T-helper 17 cell (primary cell): ENCODE measurements around the gene MBNL2. TPM values are rescaled to one million over a fixed set of nuclear protein-coding genes. Genes with fewer than 3 reads are reported as not detected.

Experiments
- ATAC-seq: fragments of 150-1000 bp; cut with Tn5 transposase; 2 replicates; pipeline ENCODE4 v1.10.0; 2021; ENCODE audit warnings: mild to moderate bottlenecking, moderate library complexity
- DNase-seq, 3 donors: peaks; one replicate each; pipeline versions ENCODE4 v3.0.0 to v3.0.0-alpha.2; 2020 to 2021
- H3K9me3 ChIP-seq: one replicate; pipeline ENCODE4 v1.7.0; 2013; ENCODE audit warnings: low read length, mild to moderate bottlenecking; ENCODE audit not compliant: control insufficient read depth, poor library complexity, severe bottlenecking
- H3K27ac Mint-ChIP-seq: one replicate; pipeline ENCODE4 v1.8.0; 2022; ENCODE audit warnings: mild to moderate bottlenecking, moderate library complexity, mixed read lengths
- H3K27me3 Mint-ChIP-seq: one replicate; pipeline ENCODE4 v1.8.0; 2022; ENCODE audit warnings: mixed read lengths
- H3K36me3 Mint-ChIP-seq: one replicate; pipeline ENCODE4 v1.8.0; 2022; ENCODE audit warnings: low read depth, mixed read lengths
- H3K4me1 Mint-ChIP-seq: one replicate; pipeline ENCODE4 v1.8.0; 2022; ENCODE audit warnings: mild to moderate bottlenecking, mixed read lengths
- H3K4me3 Mint-ChIP-seq: one replicate; pipeline ENCODE4 v1.8.0; 2022; ENCODE audit warnings: mild to moderate bottlenecking, moderate library complexity, mixed read lengths
- total RNA-seq, 4 donors: library from RNA in 2 of 4; stranded (reverse) in 2 of 4; gene quantifications; one replicate each; pipeline ENCODE4 v1.2.3 and lab custom pipeline; 2022 to 2026

The MBNL2 gene
- total RNA-seq, 2 donors from 2014 or later, result 36.1 to 40.2 TPM

- H3K9me3 ChIP-seq, result no peaks in the 10 kb centered on the region
- H3K4me3 Mint-ChIP-seq, result no peak overlapping the region
- DNase-seq (no peak), ATAC-seq (no peak)
- peaks cover 7% of the 10 kb centered on the region for H3K36me3 Mint-ChIP-seq
- peaks cover 26% of the 10 kb centered on the region for H3K4me1 Mint-ChIP-seq
- no peaks in the 10 kb centered on the region for H3K27me3 Mint-ChIP-seq
- no peak overlapping the region for H3K27ac Mint-ChIP-seq
Measured at GRCh38 chr13:97298816-97299215, 76.7 kb downstream of the MBNL2 start.

- H3K4me1 Mint-ChIP-seq, result peaks cover 14% of the 10 kb centered on the region
- no peaks in the 10 kb centered on the region for H3K27me3 Mint-ChIP-seq
- peaks cover 4% of the 10 kb centered on the region for H3K36me3 Mint-ChIP-seq
- ATAC-seq (no peak), DNase-seq (no peak)
- H3K27ac Mint-ChIP-seq, result no peak overlapping the region
- H3K9me3 ChIP-seq, result no peaks in the 10 kb centered on the region
- no peak overlapping the region for H3K4me3 Mint-ChIP-seq
Measured at GRCh38 chr13:97300871-97301270, 78.7 kb downstream of the MBNL2 start.

- no peak overlapping the region for H3K27ac Mint-ChIP-seq
- H3K4me1 Mint-ChIP-seq, result peaks cover 16% of the 10 kb centered on the region
- H3K36me3 Mint-ChIP-seq, result peaks cover 8% of the 10 kb centered on the region
- no peak for ATAC-seq
- H3K27me3 Mint-ChIP-seq, result no peaks in the 10 kb centered on the region
- no peak overlapping the region for H3K4me3 Mint-ChIP-seq
- no peaks in the 10 kb centered on the region for H3K9me3 ChIP-seq
- DNase-seq, result no peak
Measured at GRCh38 chr13:97301382-97302095, 79.4 kb downstream of the MBNL2 start.

- H3K4me3 Mint-ChIP-seq, result no peak overlapping the region
Measured at GRCh38 chr13:97302611-97303010, 80.5 kb downstream of the MBNL2 start.

GRCh38 chr13:97306106-97306505 is 84.0 kb downstream of the MBNL2 start:
- Mint-ChIP-seq H3K27ac (no peak overlapping the region), H3K36me3 (peaks cover 3% of the 10 kb centered on the region), H3K4me1 (peaks cover 8% of the 10 kb centered on the region)

More at GRCh38 chr13:97302611-97303010, 80.5 kb downstream of the MBNL2 start:
- no peak for DNase-seq
- Mint-ChIP-seq H3K36me3 (peaks cover 5% of the 10 kb centered on the region), H3K27ac (no peak overlapping the region), H3K27me3 (no peaks in the 10 kb centered on the region), H3K4me1 (peaks cover 12% of the 10 kb centered on the region)
- no peaks in the 10 kb centered on the region for H3K9me3 ChIP-seq
- no peak for ATAC-seq

GRCh38 chr13:97306645-97307044 is 84.5 kb downstream of the MBNL2 start:
- peaks cover 3% of the 10 kb centered on the region for H3K36me3 Mint-ChIP-seq
- no peak overlapping the region for H3K27ac Mint-ChIP-seq
- H3K4me3 Mint-ChIP-seq, result no peak overlapping the region
- H3K9me3 ChIP-seq, result no peaks in the 10 kb centered on the region
- no peak for DNase-seq
- no peaks in the 10 kb centered on the region for H3K27me3 Mint-ChIP-seq
- peaks cover 8% of the 10 kb centered on the region for H3K4me1 Mint-ChIP-seq
- no peak for ATAC-seq

More at GRCh38 chr13:97306106-97306505, 84.0 kb downstream of the MBNL2 start:
- ATAC-seq (no peak), DNase-seq (no peak)
- no peaks in the 10 kb centered on the region for H3K9me3 ChIP-seq
- Mint-ChIP-seq H3K4me3 (no peak overlapping the region), H3K27me3 (no peaks in the 10 kb centered on the region)

GRCh38 chr13:97307118-97307881 is 85.2 kb downstream of the MBNL2 start:
- H3K4me1 Mint-ChIP-seq, result peaks cover 13% of the 10 kb centered on the region

GRCh38 chr13:97307882-97308624 is 85.9 kb downstream of the MBNL2 start:
- H3K27ac Mint-ChIP-seq, result no peak overlapping the region
- no peaks in the 10 kb centered on the region for H3K9me3 ChIP-seq
- H3K27me3 Mint-ChIP-seq, result no peaks in the 10 kb centered on the region
- no peak overlapping the region for H3K4me3 Mint-ChIP-seq
- H3K36me3 Mint-ChIP-seq, result peaks cover 3% of the 10 kb centered on the region
- DNase-seq (no peak), ATAC-seq (no peak)
- peaks cover 14% of the 10 kb centered on the region for H3K4me1 Mint-ChIP-seq

More at GRCh38 chr13:97307118-97307881, 85.2 kb downstream of the MBNL2 start:
- DNase-seq (no peak), ATAC-seq (no peak)
- Mint-ChIP-seq H3K27me3 (no peaks in the 10 kb centered on the region), H3K4me3 (no peak overlapping the region), H3K36me3 (peaks cover 3% of the 10 kb centered on the region), H3K27ac (no peak overlapping the region)
- no peaks in the 10 kb centered on the region for H3K9me3 ChIP-seq

- Mint-ChIP-seq H3K36me3 (peaks cover 3% of the 10 kb centered on the region), H3K27me3 (no peaks in the 10 kb centered on the region), H3K27ac (no peak overlapping the region), H3K4me1 (peaks cover 14% of the 10 kb centered on the region), H3K4me3 (no peak overlapping the region)
- H3K9me3 ChIP-seq, result no peaks in the 10 kb centered on the region
- DNase-seq (no peak), ATAC-seq (no peak)
Measured at GRCh38 chr13:97308735-97309429, 86.7 kb downstream of the MBNL2 start.

- no peak for ATAC-seq
- no peak overlapping the region for H3K27ac Mint-ChIP-seq
- peaks cover 6% of the 10 kb centered on the region for H3K36me3 Mint-ChIP-seq
- H3K4me1 Mint-ChIP-seq, result peaks cover 22% of the 10 kb centered on the region
- DNase-seq, result no peak
- H3K9me3 ChIP-seq, result no peaks in the 10 kb centered on the region
- no peaks in the 10 kb centered on the region for H3K27me3 Mint-ChIP-seq
- no peak overlapping the region for H3K4me3 Mint-ChIP-seq
Measured at GRCh38 chr13:97310809-97311436, 88.8 kb downstream of the MBNL2 start.

GRCh38 chr13:97311956-97312355 is 89.8 kb downstream of the MBNL2 start:
- no peaks in the 10 kb centered on the region for H3K9me3 ChIP-seq
- H3K36me3 Mint-ChIP-seq, result peaks cover 5% of the 10 kb centered on the region
- no peak for ATAC-seq
- H3K4me3 Mint-ChIP-seq, result no peak overlapping the region
- DNase-seq, result no peak
- no peak overlapping the region for H3K27ac Mint-ChIP-seq
- H3K27me3 Mint-ChIP-seq, result no peaks in the 10 kb centered on the region
- peaks cover 22% of the 10 kb centered on the region for H3K4me1 Mint-ChIP-seq

GRCh38 chr13:97313551-97314260 is 91.6 kb downstream of the MBNL2 start:
- Mint-ChIP-seq H3K4me1 (peaks cover 29% of the 10 kb centered on the region), H3K36me3 (peaks cover 5% of the 10 kb centered on the region), H3K4me3 (no peak overlapping the region), H3K27ac (no peak overlapping the region), H3K27me3 (no peaks in the 10 kb centered on the region)
- H3K9me3 ChIP-seq, result no peaks in the 10 kb centered on the region
- DNase-seq (no peak), ATAC-seq (no peak)
